Measurements from ENCODE around the gene PHOSPHO1. TPM values are rescaled to one million over a fixed set of nuclear protein-coding genes. Genes with fewer than 3 reads are reported as not detected.
A peak's percentile ranks its signal among the peaks of the same experiment; 100 is the strongest.

Gene PHOSPHO1
- total and polyA plus RNA-seq, 2 of the 13 experiments (the other 11 are each of a cell fraction or from before 2014, with no cell fraction given) = not detected

DNA sequence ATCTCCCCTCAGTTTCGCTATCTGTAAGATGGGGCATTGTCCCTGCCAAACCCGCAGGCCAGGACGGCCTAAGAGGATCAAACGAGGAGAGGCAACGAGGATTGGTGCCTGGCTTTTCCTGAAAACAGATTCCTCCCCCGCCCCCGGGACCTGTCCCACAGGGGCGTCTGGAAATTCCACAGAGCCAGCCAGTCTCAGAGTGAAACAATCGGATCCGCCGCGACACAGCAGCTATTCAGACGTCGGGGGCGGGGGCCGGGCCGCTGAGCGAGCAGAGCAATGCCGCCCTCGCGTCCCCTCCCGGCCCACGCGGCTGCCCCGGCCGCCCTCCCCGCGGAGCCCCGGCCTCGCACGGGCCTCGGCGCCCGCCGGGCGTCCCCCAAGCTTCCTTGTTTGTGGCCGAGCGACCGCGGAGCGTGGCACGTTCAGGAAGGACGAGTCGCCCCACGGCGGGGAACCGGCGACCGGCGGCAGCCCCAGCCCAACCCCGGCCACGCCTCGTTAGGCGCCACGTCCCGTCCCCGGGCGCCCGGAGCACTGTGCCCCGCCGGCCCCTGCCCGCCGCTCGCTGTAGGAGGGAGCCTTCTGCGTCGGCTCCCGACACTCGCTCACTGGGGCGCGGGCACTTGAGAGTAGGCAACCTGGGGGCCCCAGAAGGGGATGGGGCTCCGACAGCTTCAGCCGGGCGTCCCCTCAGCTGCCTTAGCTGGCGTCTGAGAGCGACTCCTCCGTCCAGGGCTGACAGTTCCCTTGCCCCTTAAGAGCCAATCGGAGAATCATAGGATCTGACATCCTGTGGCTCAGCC lies 29.6 kb upstream of the PHOSPHO1 start (continued):
- TF ChIP-seq, protein P1, sequence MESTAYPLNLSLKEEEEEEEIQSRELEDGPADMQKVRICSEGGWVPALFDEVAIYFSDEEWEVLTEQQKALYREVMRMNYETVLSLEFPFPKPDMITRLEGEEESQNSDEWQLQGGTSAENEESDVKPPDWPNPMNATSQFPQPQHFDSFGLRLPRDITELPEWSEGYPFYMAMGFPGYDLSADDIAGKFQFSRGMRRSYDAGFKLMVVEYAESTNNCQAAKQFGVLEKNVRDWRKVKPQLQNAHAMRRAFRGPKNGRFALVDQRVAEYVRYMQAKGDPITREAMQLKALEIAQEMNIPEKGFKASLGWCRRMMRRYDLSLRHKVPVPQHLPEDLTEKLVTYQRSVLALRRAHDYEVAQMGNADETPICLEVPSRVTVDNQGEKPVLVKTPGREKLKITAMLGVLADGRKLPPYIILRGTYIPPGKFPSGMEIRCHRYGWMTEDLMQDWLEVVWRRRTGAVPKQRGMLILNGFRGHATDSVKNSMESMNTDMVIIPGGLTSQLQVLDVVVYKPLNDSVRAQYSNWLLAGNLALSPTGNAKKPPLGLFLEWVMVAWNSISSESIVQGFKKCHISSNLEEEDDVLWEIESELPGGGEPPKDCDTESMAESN (CRISPR knock-in tag; conservative IDR thresholded peaks at IDR 0.05) = peak; percentile 46
- TF ChIP-seq, protein P2, sequence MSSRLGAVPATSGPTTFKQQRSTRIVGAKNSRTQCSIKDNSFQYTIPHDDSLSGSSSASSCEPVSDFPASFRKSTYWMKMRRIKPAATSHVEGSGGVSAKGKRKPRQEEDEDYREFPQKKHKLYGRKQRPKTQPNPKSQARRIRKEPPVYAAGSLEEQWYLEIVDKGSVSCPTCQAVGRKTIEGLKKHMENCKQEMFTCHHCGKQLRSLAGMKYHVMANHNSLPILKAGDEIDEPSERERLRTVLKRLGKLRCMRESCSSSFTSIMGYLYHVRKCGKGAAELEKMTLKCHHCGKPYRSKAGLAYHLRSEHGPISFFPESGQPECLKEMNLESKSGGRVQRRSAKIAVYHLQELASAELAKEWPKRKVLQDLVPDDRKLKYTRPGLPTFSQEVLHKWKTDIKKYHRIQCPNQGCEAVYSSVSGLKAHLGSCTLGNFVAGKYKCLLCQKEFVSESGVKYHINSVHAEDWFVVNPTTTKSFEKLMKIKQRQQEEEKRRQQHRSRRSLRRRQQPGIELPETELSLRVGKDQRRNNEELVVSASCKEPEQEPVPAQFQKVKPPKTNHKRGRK (CRISPR knock-in tag; IDR thresholded peaks at IDR 0.05) = no peak
- TF ChIP-seq ZNF224 (CRISPR knock-in tag; IDR thresholded peaks at IDR 0.05) (no peak), SIX4 (CRISPR knock-in tag; IDR thresholded peaks at IDR 0.05) (no peak), ZNF383 (CRISPR knock-in tag; IDR thresholded peaks at IDR 0.05; ENCODE audit: borderline replicate concordance) (no peak), ZNF432 (CRISPR knock-in tag; IDR thresholded peaks at IDR 0.05; ENCODE audit: borderline replicate concordance) (no peak), MAZ (IDR thresholded peaks at IDR 0.05; ENCODE audit: borderline replicate concordance, low read depth, low read length) (no peak), MAZ (CRISPR knock-in tag; IDR thresholded peaks at IDR 0.05; ENCODE audit: low read depth) (0 out of 2 replicates have a peak, but pooled peaks have one; percentile 34), ZBTB20 (CRISPR knock-in tag; IDR thresholded peaks at IDR 0.05; ENCODE audit: borderline replicate concordance, low read depth) (0 out of 2 replicates have a peak, but pooled peaks have one; percentile 10), NCOA5 (CRISPR knock-in tag; IDR thresholded peaks at IDR 0.05) (no peak), SKI (IDR thresholded peaks at IDR 0.05; ENCODE audit: partially characterized antibody) (no peak), RNF2 (conservative IDR thresholded peaks at IDR 0.05; ENCODE audit: low read depth) (no peak), SUZ12 (IDR thresholded peaks at IDR 0.05; ENCODE audit: low read depth, low read length) (no peak)
- TF ChIP-seq, protein P3, sequence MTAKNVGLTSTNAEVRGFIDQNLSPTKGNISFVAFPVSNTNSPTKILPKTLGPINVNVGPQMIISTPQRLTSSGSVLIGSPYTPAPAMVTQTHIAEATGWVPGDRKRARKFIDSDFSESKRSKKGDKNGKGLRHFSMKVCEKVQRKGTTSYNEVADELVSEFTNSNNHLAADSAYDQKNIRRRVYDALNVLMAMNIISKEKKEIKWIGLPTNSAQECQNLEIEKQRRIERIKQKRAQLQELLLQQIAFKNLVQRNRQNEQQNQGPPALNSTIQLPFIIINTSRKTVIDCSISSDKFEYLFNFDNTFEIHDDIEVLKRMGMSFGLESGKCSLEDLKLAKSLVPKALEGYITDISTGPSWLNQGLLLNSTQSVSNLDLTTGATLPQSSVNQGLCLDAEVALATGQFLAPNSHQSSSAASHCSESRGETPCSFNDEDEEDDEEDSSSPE (CRISPR knock-in tag; IDR thresholded peaks at IDR 0.05) = 0 out of 2 replicates have a peak, but pooled peaks have one; percentile 25
- TF ChIP-seq, protein P4, sequence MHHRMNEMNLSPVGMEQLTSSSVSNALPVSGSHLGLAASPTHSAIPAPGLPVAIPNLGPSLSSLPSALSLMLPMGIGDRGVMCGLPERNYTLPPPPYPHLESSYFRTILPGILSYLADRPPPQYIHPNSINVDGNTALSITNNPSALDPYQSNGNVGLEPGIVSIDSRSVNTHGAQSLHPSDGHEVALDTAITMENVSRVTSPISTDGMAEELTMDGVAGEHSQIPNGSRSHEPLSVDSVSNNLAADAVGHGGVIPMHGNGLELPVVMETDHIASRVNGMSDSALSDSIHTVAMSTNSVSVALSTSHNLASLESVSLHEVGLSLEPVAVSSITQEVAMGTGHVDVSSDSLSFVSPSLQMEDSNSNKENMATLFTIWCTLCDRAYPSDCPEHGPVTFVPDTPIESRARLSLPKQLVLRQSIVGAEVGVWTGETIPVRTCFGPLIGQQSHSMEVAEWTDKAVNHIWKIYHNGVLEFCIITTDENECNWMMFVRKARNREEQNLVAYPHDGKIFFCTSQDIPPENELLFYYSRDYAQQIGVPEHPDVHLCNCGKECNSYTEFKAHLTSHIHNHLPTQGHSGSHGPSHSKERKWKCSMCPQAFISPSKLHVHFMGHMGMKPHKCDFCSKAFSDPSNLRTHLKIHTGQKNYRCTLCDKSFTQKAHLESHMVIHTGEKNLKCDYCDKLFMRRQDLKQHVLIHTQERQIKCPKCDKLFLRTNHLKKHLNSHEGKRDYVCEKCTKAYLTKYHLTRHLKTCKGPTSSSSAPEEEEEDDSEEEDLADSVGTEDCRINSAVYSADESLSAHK (CRISPR knock-in tag; IDR thresholded peaks at IDR 0.05; ENCODE audit: borderline replicate concordance) = no peak
- TF ChIP-seq, protein P5, sequence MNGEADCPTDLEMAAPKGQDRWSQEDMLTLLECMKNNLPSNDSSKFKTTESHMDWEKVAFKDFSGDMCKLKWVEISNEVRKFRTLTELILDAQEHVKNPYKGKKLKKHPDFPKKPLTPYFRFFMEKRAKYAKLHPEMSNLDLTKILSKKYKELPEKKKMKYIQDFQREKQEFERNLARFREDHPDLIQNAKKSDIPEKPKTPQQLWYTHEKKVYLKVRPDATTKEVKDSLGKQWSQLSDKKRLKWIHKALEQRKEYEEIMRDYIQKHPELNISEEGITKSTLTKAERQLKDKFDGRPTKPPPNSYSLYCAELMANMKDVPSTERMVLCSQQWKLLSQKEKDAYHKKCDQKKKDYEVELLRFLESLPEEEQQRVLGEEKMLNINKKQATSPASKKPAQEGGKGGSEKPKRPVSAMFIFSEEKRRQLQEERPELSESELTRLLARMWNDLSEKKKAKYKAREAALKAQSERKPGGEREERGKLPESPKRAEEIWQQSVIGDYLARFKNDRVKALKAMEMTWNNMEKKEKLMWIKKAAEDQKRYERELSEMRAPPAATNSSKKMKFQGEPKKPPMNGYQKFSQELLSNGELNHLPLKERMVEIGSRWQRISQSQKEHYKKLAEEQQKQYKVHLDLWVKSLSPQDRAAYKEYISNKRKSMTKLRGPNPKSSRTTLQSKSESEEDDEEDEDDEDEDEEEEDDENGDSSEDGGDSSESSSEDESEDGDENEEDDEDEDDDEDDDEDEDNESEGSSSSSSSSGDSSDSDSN (CRISPR knock-in tag; IDR thresholded peaks at IDR 0.05) = peak; percentile 71; the same call in 1 of the 2 replicates
- TF ChIP-seq, protein P6, sequence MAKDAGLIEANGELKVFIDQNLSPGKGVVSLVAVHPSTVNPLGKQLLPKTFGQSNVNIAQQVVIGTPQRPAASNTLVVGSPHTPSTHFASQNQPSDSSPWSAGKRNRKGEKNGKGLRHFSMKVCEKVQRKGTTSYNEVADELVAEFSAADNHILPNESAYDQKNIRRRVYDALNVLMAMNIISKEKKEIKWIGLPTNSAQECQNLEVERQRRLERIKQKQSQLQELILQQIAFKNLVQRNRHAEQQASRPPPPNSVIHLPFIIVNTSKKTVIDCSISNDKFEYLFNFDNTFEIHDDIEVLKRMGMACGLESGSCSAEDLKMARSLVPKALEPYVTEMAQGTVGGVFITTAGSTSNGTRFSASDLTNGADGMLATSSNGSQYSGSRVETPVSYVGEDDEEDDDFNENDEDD (CRISPR knock-in tag; IDR thresholded peaks at IDR 0.05; ENCODE audit: borderline replicate concordance) = peak; percentile 27; the same call in 1 of the 2 replicates
